Heart left ventricle (tissue), 16 donors: Measurements from ENCODE around the gene KTN1. TPM values are rescaled to one million over a fixed set of nuclear protein-coding genes. Genes with fewer than 3 reads are reported as not detected.
A peak's percentile ranks its signal among the peaks of the same experiment; 100 is the strongest.

Experiments
- ATAC-seq, 4 donors: fragments of 200-7000 bp; cut with Tn5 transposase; one replicate each; pipeline ENCODE4 v1.9.1; 2020 to 2022; ENCODE audit warnings: moderate library complexity in 4 of 4, mild to moderate bottlenecking in 3 of 4, moderate number of reproducible peaks in 1 of 4
- DNase-seq, 5 donors: peaks; one replicate each; pipeline ENCODE4 v3.0.0-alpha.2; 2020
- H3K27ac ChIP-seq, 12 donors: fragments of 200-600 bp; sonication (generic) in 4 of 12; one replicate each; pipeline versions ENCODE4 v1.5.0 to v1.8.0; 2016 to 2022; ENCODE audit warnings: mild to moderate bottlenecking in 2 of 12
- H3K27me3 ChIP-seq, 9 donors: fragments of 200-600 bp; sonication (generic) in 2 of 9; one replicate each; pipeline versions ENCODE4 v1.5.1 to v1.8.0; 2016 to 2022; ENCODE audit warnings: mild to moderate bottlenecking in 3 of 9
- H3K36me3 ChIP-seq, 9 donors: fragments of 200-600 bp; sonication (generic) in 2 of 9; one replicate each; pipeline versions ENCODE4 v1.5.0 to v1.8.0; 2018 to 2022; ENCODE audit warnings: mild to moderate bottlenecking in 2 of 9
- H3K4me1 ChIP-seq, 12 donors: fragments of 200-600 bp; sonication (generic) in 4 of 12; one replicate each; pipeline versions ENCODE4 v1.5.0 to v1.8.0; 2016 to 2022; ENCODE audit warnings: mild to moderate bottlenecking in 3 of 12
- H3K4me3 ChIP-seq, 12 donors: fragments of 200-600 bp; sonication (generic) in 4 of 12; one replicate each; pipeline versions ENCODE4 v1.5.0 to v1.8.0; 2017 to 2022; ENCODE audit warnings: mild to moderate bottlenecking in 9 of 12, moderate library complexity in 4 of 12
- H3K9me3 ChIP-seq, 12 donors: fragments of 200-600 bp; sonication (generic) in 4 of 12; one replicate each; pipeline versions ENCODE4 v1.5.0 to v1.8.0; 2016 to 2022; ENCODE audit warnings: mild to moderate bottlenecking in 1 of 12
- CTCF ChIP-seq, 12 donors: fragments of 200-600 bp; sonication (generic) in 4 of 12; IDR thresholded peaks; one replicate each; pipeline versions ENCODE4 v1.5.0 to v1.8.0; 2018 to 2022; ENCODE audit warnings: antibody characterized with exemption in 12 of 12, mild to moderate bottlenecking in 5 of 12
- POLR2A ChIP-seq, 2 donors: fragments of 450-650 bp; IDR thresholded peaks; one replicate each; pipeline ENCODE4 v1.6.1; 2017; ENCODE audit warnings: antibody characterized with exemption in 2 of 2, mild to moderate bottlenecking in 2 of 2, moderate library complexity in 2 of 2
- WGBS, 4 donors: extraction: QIAGEN DNeasy Blood & Tissue Kit in 2 of 4; methylation state at CpG; one replicate each; pipeline versions ENCODE4 v1.1.5 to v1.1.7; 2013 to 2018; 5-methylcytosine and 5-hydroxymethylcytosine counted together
- intact Hi-C, 10 donors: fragments of 100-400 bp; cut with DNase I; formaldehyde crosslinking; loops; one replicate each; pipeline versions ENCODE4 v1.11.1 to v1.14.2; 2022
- polyA plus RNA-seq, 2 donors: library from polyadenylated mRNA; stranded (reverse); fragments of 200-250 nt; gene quantifications; one replicate each; pipeline ENCODE4 v1.2.3, GENCODE V29; 2013
- total RNA-seq, 9 donors: library from RNA; depleted of rRNA in 2 of 9; stranded (reverse); fragments of >200 nt in 2 of 9; fragmentation: NEBNext Ultra II Directional in 3 of 9; extraction: Animal tissue kit (Norgen Biotek cat#: 25700) in 3 of 9; gene quantifications; one replicate each; pipeline versions ENCODE4 v1.1.0 to v1.2.4, GENCODE V29; 2016 to 2023
- donor health status: ischemic (EF 13 %, LVEDD 7.1; RV severe dilation, severe dysfunction).
- donor health status: healthy with polysubstance abuse.
- donor health status: DM: no; HTN: yes; CAD: no.
- donor health status: DM: no; HTN: no; CAD: no.
- donor health status: ischemic (EF 25% LVEDD 6.9; RV normal size, moderate dysfunction).
- donor health status: ischemic (EF 25% LVEDD 5.7; RV mildly dilated, moderate dysfunction).
- donor health status: healthy.
- donor health status: DM: yes; HTN: yes; CAD: no.
- donor health status: ischemic (EF 35%, LVEDD 5.7; RV mildly dilated, moderate dysfunction).
- donor health status: nonischemic (EF 11% LVEDD 7.7; RV severe dilation, severe dysfunction).
- donor health status: DM: yes; HTN: yes; CAD: no.
- donor health status: PGD.
- donor health status: ischemic (EF 29% LVEDD 5.4; RV normal size, mild dysfunction).
- donor health status: nonischemic (EF 23%, LVEDD 6.1; RV moderate dilation, normal function).

Gene KTN1
- total and polyA plus RNA-seq, 11 donors: 150 to 340 (median 249) TPM

GRCh38 chr14:55721353-55721752 lies 141.3 kb downstream of the KTN1 start:
- ATAC-seq (peak in 1 of 4 donors; percentile 24), DNase-seq (no peak)
- Histone ChIP-seq H3K27me3 (no peaks in the 10 kb centered on the region), H3K36me3 (no peaks in the 10 kb centered on the region), H3K9me3 (no peaks in the 10 kb centered on the region), H3K27ac (no peak overlapping the region), H3K4me1 (no peaks in the 10 kb centered on the region), H3K4me3 (no peak overlapping the region)
- WGBS, 4 donors: 40 to 74% (median 60%) methylated on average over 1 of the region's 1 CpG
- intact Hi-C loops: no loop called here
- TF ChIP-seq CTCF (IDR thresholded peaks at IDR 0.05) (no peak), POLR2A (IDR thresholded peaks at IDR 0.05) (no peak)

- H3K27me3 ChIP-seq: no peaks in the 10 kb centered on the region
- DNase-seq (no peak), ATAC-seq (no peak)
- H3K27ac ChIP-seq: no peak overlapping the region
- intact Hi-C loops: no loop called here
- H3K36me3 ChIP-seq: no peaks in the 10 kb centered on the region
- no peak overlapping the region for H3K4me3 ChIP-seq
- TF ChIP-seq POLR2A (IDR thresholded peaks at IDR 0.05): no peak
- no peak for TF ChIP-seq CTCF (IDR thresholded peaks at IDR 0.05)
- no peaks in the 10 kb centered on the region for H3K9me3 ChIP-seq
- 86 to 98% (median 94%) methylated on average over 5 of the region's 5 CpGs for whole genome bisulfite sequencing, 4 donors
- no peaks in the 10 kb centered on the region for H3K4me1 ChIP-seq
Observed at GRCh38 chr14:55722054-55722453, 142.0 kb downstream of the KTN1 start.

- 56 to 71% (median 66%) methylated on average over 1 of the region's 1 CpG for WGBS, 4 donors
- H3K9me3 ChIP-seq: no peaks in the 10 kb centered on the region
- intact Hi-C loops: no loop called here
- TF ChIP-seq POLR2A (IDR thresholded peaks at IDR 0.05): no peak
- no peak overlapping the region for H3K27ac ChIP-seq
- ATAC-seq (no peak), DNase-seq (no peak)
- H3K36me3 ChIP-seq: no peaks in the 10 kb centered on the region
- H3K4me3 ChIP-seq: no peak overlapping the region
- H3K4me1 ChIP-seq: no peaks in the 10 kb centered on the region
- no peaks in the 10 kb centered on the region for H3K27me3 ChIP-seq
Observed at GRCh38 chr14:55724736-55725135, 144.7 kb downstream of the KTN1 start.

GRCh38 chr14:55730592-55731310 lies 150.7 kb downstream of the KTN1 start:
- Histone ChIP-seq H3K4me3 (no peak overlapping the region), H3K27me3 (no peaks in the 10 kb centered on the region), H3K9me3 (no peaks in the 10 kb centered on the region), H3K36me3 (no peaks in the 10 kb centered on the region), H3K27ac (no peak overlapping the region), H3K4me1 (no peaks in the 10 kb centered on the region)
- intact Hi-C loops: loop anchor here in 9 of 10 donors (5.0 to 10.0 kb wide), 9 partner anchors 234 to 747 kb away; partner anchors contain the start of gene PELI2 (in 1 of the 9)
- no peak for TF ChIP-seq CTCF (IDR thresholded peaks at IDR 0.05)
- TF ChIP-seq POLR2A (IDR thresholded peaks at IDR 0.05): no peak
- no peak for ATAC-seq
- DNase-seq: no peak
